ENCODE data around the gene ST3GAL2.

Gene ST3GAL2

GRCh38 chr16:70438969-70439862 lies at the start of gene ST3GAL2:
TSS of gene ST3GAL2 (minus strand) at chr16:70439100. CDS start at chr16:70398530, 40,570 bp downstream.
- peak; percentile 96 for DNase-seq (ENCODE audit: low spot score)

- no peak for DNase-seq (ENCODE audit: low spot score)
These were observed 46.0 kb upstream of the ST3GAL2 start for GRCh38 chr16:70484867-70485266.

- DNase-seq (ENCODE audit: low spot score) = no peak
These were observed 44.5 kb upstream of the ST3GAL2 start for GRCh38 chr16:70483426-70483825.

GRCh38 chr16:70482624-70483023 lies 43.7 kb upstream of the ST3GAL2 start:
- DNase-seq (ENCODE audit: low spot score) = no peak

- DNase-seq (ENCODE audit: low spot score) = no peak
These were observed 43.1 kb upstream of the ST3GAL2 start for GRCh38 chr16:70481929-70482536.

- no peak for DNase-seq (ENCODE audit: low spot score)
These were observed 41.5 kb upstream of the ST3GAL2 start for GRCh38 chr16:70480127-70481105.

- peak; percentile 59 for DNase-seq (ENCODE audit: low spot score)
These were observed 40.0 kb upstream of the ST3GAL2 start for GRCh38 chr16:70478912-70479341.

- DNase-seq (ENCODE audit: low spot score) = no peak
These were observed 39.3 kb upstream of the ST3GAL2 start for GRCh38 chr16:70478169-70478568.

- DNase-seq (ENCODE audit: low spot score) = peak; percentile 91
These were observed 37.5 kb upstream of the ST3GAL2 start for GRCh38 chr16:70476272-70477020.

- DNase-seq (ENCODE audit: low spot score) = no peak
These were observed 36.4 kb upstream of the ST3GAL2 start for GRCh38 chr16:70475054-70475871.

GRCh38 chr16:70474320-70475053 lies 35.6 kb upstream of the ST3GAL2 start:
- DNase-seq (ENCODE audit: low spot score) = no peak

GRCh38 chr16:70473446-70474319 lies 34.8 kb upstream of the ST3GAL2 start:
- DNase-seq (ENCODE audit: low spot score) = no peak

- DNase-seq (ENCODE audit: low spot score) = peak; percentile 51
These were observed 34.0 kb upstream of the ST3GAL2 start for GRCh38 chr16:70472786-70473433.

GRCh38 chr16:70470927-70471341 lies 32.0 kb upstream of the ST3GAL2 start:
- DNase-seq (ENCODE audit: low spot score) = peak; percentile 56

- no peak for DNase-seq (ENCODE audit: low spot score)
These were observed 31.4 kb upstream of the ST3GAL2 start for GRCh38 chr16:70470141-70470926.

- no peak for DNase-seq (ENCODE audit: low spot score)
These were observed 30.1 kb upstream of the ST3GAL2 start for GRCh38 chr16:70468776-70469525.

GRCh38 chr16:70467608-70468007 lies 28.7 kb upstream of the ST3GAL2 start:
- DNase-seq (ENCODE audit: low spot score) = no peak

Data from cerebellar cortex (tissue), 1 donor.